ENCODE measurements around the gene TSPAN18. TPM values are rescaled to one million over a fixed set of nuclear protein-coding genes. Genes with fewer than 3 reads are reported as not detected.
A peak's percentile ranks its signal among the peaks of the same experiment; 100 is the strongest.

The TSPAN18 gene
- total RNA-seq, 2 experiments from 2014 or later: not detected

- intact Hi-C loops (cut with micrococcal nuclease; ENCODE audit: unreplicated experiment): loop anchor here (1.0 to 5.0 kb wide), 2 partner anchors 178 to 410 kb away; no protein-coding TSS in a partner anchor
- H3K79me2 ChIP-seq (ENCODE audit: insufficient read depth, low read depth, low read length): no peaks in the 10 kb centered on the region
- no peaks in the 10 kb centered on the region for H3K9me3 ChIP-seq (ENCODE audit: low read length)
- no peaks in the 10 kb centered on the region for H3K9me2 ChIP-seq (ENCODE audit: insufficient read depth, low read length)
- H2AFZ ChIP-seq (ENCODE audit: low read length): no peak overlapping the region
- no peak overlapping the region for H3K4me2 ChIP-seq (ENCODE audit: low read length)
- TF ChIP-seq EZH2phosphoT487 (IDR thresholded peaks at IDR 0.05; ENCODE audit: borderline replicate concordance, low read depth, low read length) (no peak), CTCF (conservative IDR thresholded peaks at IDR 0.05; ENCODE audit: low read length) (peak; percentile 93)
- no peak overlapping the region for H3K4me3 ChIP-seq (ENCODE audit: low read depth, low read length, poor library complexity, severe bottlenecking)
- H4K20me1 ChIP-seq (ENCODE audit: insufficient read depth, low read length): no peaks in the 10 kb centered on the region
- H3K27ac ChIP-seq (ENCODE audit: low read depth, low read length, poor library complexity, severe bottlenecking): no peak overlapping the region
- H3K36me3 ChIP-seq (ENCODE audit: insufficient read depth, low read length): no peaks in the 10 kb centered on the region
- BruUV-seq (replicated peaks): no TSS peak
- POLR2A ChIA-PET: interaction anchor here (0.9 to 1.6 kb wide), 2 partner anchors 16 to 176 kb away, joined by 3 read pairs; no protein-coding TSS in a partner anchor
- no peaks in the 10 kb centered on the region for H3K4me1 ChIP-seq (ENCODE audit: insufficient read depth, low read length, poor library complexity, severe bottlenecking)
- DNase-seq (ENCODE audit: low spot score): peak; percentile 74
- CTCF ChIA-PET (ENCODE audit: unreplicated experiment): interaction anchor here (0.6 to 2.9 kb wide), 5 partner anchors 9 to 735 kb away, joined by 4 to 12 read pairs (median 6); no protein-coding TSS in a partner anchor
These were observed 200.5 kb downstream of the TSPAN18 start for GRCh38 chr11:44927174-44927661.

- Histone ChIP-seq H2AFZ (ENCODE audit: low read length) (no peak overlapping the region), H3K9me2 (ENCODE audit: insufficient read depth, low read length) (no peaks in the 10 kb centered on the region), H4K20me1 (ENCODE audit: insufficient read depth, low read length) (no peaks in the 10 kb centered on the region), H3K27ac (ENCODE audit: low read depth, low read length, poor library complexity, severe bottlenecking) (no peak overlapping the region), H3K79me2 (ENCODE audit: insufficient read depth, low read depth, low read length) (no peaks in the 10 kb centered on the region), H3K4me3 (ENCODE audit: low read depth, low read length, poor library complexity, severe bottlenecking) (no peak overlapping the region), H3K36me3 (ENCODE audit: insufficient read depth, low read length) (no peaks in the 10 kb centered on the region), H3K9me3 (ENCODE audit: low read length) (no peaks in the 10 kb centered on the region), H3K4me1 (ENCODE audit: insufficient read depth, low read length, poor library complexity, severe bottlenecking) (no peaks in the 10 kb centered on the region), H3K4me2 (ENCODE audit: low read length) (no peak overlapping the region)
- intact Hi-C loops (cut with micrococcal nuclease; ENCODE audit: unreplicated experiment): loop anchor here (5.0 kb wide), 1 partner anchor 409 kb away; no protein-coding TSS in a partner anchor
- TF ChIP-seq EZH2phosphoT487 (IDR thresholded peaks at IDR 0.05; ENCODE audit: borderline replicate concordance, low read depth, low read length) (no peak), CTCF (conservative IDR thresholded peaks at IDR 0.05; ENCODE audit: low read length) (0 out of 2 replicates have a peak, but pooled peaks have one; percentile 12)
- BruUV-seq (replicated peaks): no TSS peak
- POLR2A ChIA-PET: interaction anchor here (1.6 kb wide), 1 partner anchor 175 kb away, joined by 3 read pairs; no protein-coding TSS in a partner anchor
- CTCF ChIA-PET (ENCODE audit: unreplicated experiment): interaction anchor here (0.6 to 2.9 kb wide), 4 partner anchors 8 to 177 kb away, joined by 4 to 12 read pairs (median 6); no protein-coding TSS in a partner anchor
- no peak for DNase-seq (ENCODE audit: low spot score)
These were observed 201.4 kb downstream of the TSPAN18 start for GRCh38 chr11:44928144-44928543.

GRCh38 chr11:44928816-44929215, 202.1 kb downstream of the TSPAN18 start:
- no peak overlapping the region for H3K27ac ChIP-seq (ENCODE audit: low read depth, low read length, poor library complexity, severe bottlenecking)
- CTCF ChIA-PET (ENCODE audit: unreplicated experiment): interaction anchor here (2.6 kb wide), 1 partner anchor 176 kb away, joined by 12 read pairs; no protein-coding TSS in a partner anchor
- POLR2A ChIA-PET: interaction anchor here (0.6 to 1.6 kb wide), 2 partner anchors 77 to 174 kb away, joined by 3 read pairs; no protein-coding TSS in a partner anchor

More at GRCh38 chr11:44928816-44929215, 202.1 kb downstream of the TSPAN18 start:
- H3K9me3 ChIP-seq (ENCODE audit: low read length): no peaks in the 10 kb centered on the region
- no peaks in the 10 kb centered on the region for H4K20me1 ChIP-seq (ENCODE audit: insufficient read depth, low read length)
- intact Hi-C loops (cut with micrococcal nuclease; ENCODE audit: unreplicated experiment): loop anchor here (5.0 kb wide), 1 partner anchor 408 kb away; no protein-coding TSS in a partner anchor
- H3K36me3 ChIP-seq (ENCODE audit: insufficient read depth, low read length): no peaks in the 10 kb centered on the region
- BruUV-seq (replicated peaks): no TSS peak
- H3K9me2 ChIP-seq (ENCODE audit: insufficient read depth, low read length): no peaks in the 10 kb centered on the region
- no peak for TF ChIP-seq CTCF (conservative IDR thresholded peaks at IDR 0.05; ENCODE audit: low read length)
- no peak for TF ChIP-seq EZH2phosphoT487 (IDR thresholded peaks at IDR 0.05; ENCODE audit: borderline replicate concordance, low read depth, low read length)
- no peak overlapping the region for H2AFZ ChIP-seq (ENCODE audit: low read length)
- H3K4me3 ChIP-seq (ENCODE audit: low read depth, low read length, poor library complexity, severe bottlenecking): no peak overlapping the region
- no peaks in the 10 kb centered on the region for H3K4me1 ChIP-seq (ENCODE audit: insufficient read depth, low read length, poor library complexity, severe bottlenecking)
- DNase-seq (ENCODE audit: low spot score): no peak
- no peak overlapping the region for H3K4me2 ChIP-seq (ENCODE audit: low read length)
- no peaks in the 10 kb centered on the region for H3K79me2 ChIP-seq (ENCODE audit: insufficient read depth, low read depth, low read length)
